T-cell (primary cell): Measurements from ENCODE around the gene HOXD4. TPM values are rescaled to one million over a fixed set of nuclear protein-coding genes. Genes with fewer than 3 reads are reported as not detected.

Experiments used
- ATAC-seq, 4 experiments: fragments of 200-7000 bp in 3 of 4; fragments of 150-1000 bp in 1 of 4; cut with Tn5 transposase; replicated peaks in 1 of 4; 1 replicate in 3 of 4; 2 replicates in 1 of 4; pipeline ENCODE4 v1.10.0; 2021; ENCODE audit warnings: moderate library complexity in 3 of 4, mild to moderate bottlenecking in 2 of 4, moderate number of reproducible peaks in 1 of 4
- CTCF ChIA-PET, 2 donors: fragments of 300-600 bp; sonication (Branson Sonifier 250); formaldehyde crosslinking; loops; one replicate each; lab custom pipeline; 2022; ENCODE audit warnings: antibody characterized with exemption in 2 of 2; lab: Charles Lee
- POLR2A ChIA-PET, 2 donors: fragments of 300-600 bp; sonication (Branson Sonifier 250); formaldehyde crosslinking; loops; one replicate each; lab custom pipeline; 2022; ENCODE audit warnings: antibody characterized with exemption in 2 of 2; lab: Charles Lee
- DNase-seq, 35 experiments: peaks; one replicate each; pipeline versions ENCODE4 v3.0.0 to v3.0.0-alpha.2; 2013 to 2023
- H3K27ac ChIP-seq: one replicate; pipeline ENCODE4 v1.5.1; 2013; ENCODE audit warnings: low read length
- H3K27me3 ChIP-seq, 2 experiments: replicated peaks in 1 of 2; 1 replicate in 1 of 2; 2 replicates in 1 of 2; pipeline versions ENCODE4 v1.6.1 to v1.7.0; 2013; ENCODE audit warnings: low read length in 1 of 2, mixed read lengths in 1 of 2; ENCODE audit not compliant: control insufficient read depth in 2 of 2, insufficient read depth in 2 of 2; ENCODE audit errors: extremely low read depth in 1 of 2
- H3K36me3 ChIP-seq, 2 donors: 1 replicate in 1 of 2; 2 replicates in 1 of 2; pipeline versions ENCODE4 v1.6.1 to v1.7.0; 2013; ENCODE audit warnings: low read length in 1 of 2; ENCODE audit not compliant: control insufficient read depth in 2 of 2, insufficient read depth in 1 of 2; ENCODE audit errors: extremely low read depth in 1 of 2
- H3K4me1 ChIP-seq, 2 experiments: 1 replicate in 1 of 2; 2 replicates in 1 of 2; pipeline versions ENCODE4 v1.6.1 to v1.7.0; 2013; ENCODE audit warnings: low read length in 2 of 2, mixed read lengths in 1 of 2; ENCODE audit not compliant: insufficient read depth in 2 of 2, control insufficient read depth in 1 of 2; ENCODE audit errors: extremely low read depth in 1 of 2
- H3K4me3 ChIP-seq, 2 donors: 1 replicate in 1 of 2; 2 replicates in 1 of 2; pipeline versions ENCODE4 v1.5.1 to v1.7.0; 2013; ENCODE audit warnings: mild to moderate bottlenecking in 2 of 2, low read length in 1 of 2, moderate library complexity in 1 of 2; ENCODE audit not compliant: control insufficient read depth in 1 of 2; ENCODE audit errors: extremely low read depth in 1 of 2
- H3K9me3 ChIP-seq: 2 replicates; pipeline ENCODE4 v1.7.0; 2013
- H3K27ac Mint-ChIP-seq, 2 donors: one replicate each; pipeline ENCODE4 v1.8.0; 2020 to 2021; ENCODE audit warnings: mild to moderate bottlenecking in 2 of 2, mixed read lengths in 2 of 2
- H3K27me3 Mint-ChIP-seq, 2 donors: one replicate each; pipeline ENCODE4 v1.8.0; 2021 to 2022; ENCODE audit warnings: mixed read lengths in 2 of 2
- H3K36me3 Mint-ChIP-seq: one replicate; pipeline ENCODE4 v1.8.0; 2021; ENCODE audit warnings: mixed read lengths
- H3K4me1 Mint-ChIP-seq, 3 donors: one replicate each; pipeline ENCODE4 v1.8.0; 2020 to 2022; ENCODE audit warnings: mixed read lengths in 3 of 3, mild to moderate bottlenecking in 1 of 3
- H3K4me3 Mint-ChIP-seq, 3 donors: one replicate each; pipeline ENCODE4 v1.8.0; 2020 to 2022; ENCODE audit warnings: mild to moderate bottlenecking in 3 of 3, mixed read lengths in 3 of 3, moderate library complexity in 3 of 3
- H3K9me3 Mint-ChIP-seq, 3 donors: one replicate each; pipeline ENCODE4 v1.8.0; 2020 to 2022; ENCODE audit warnings: mixed read lengths in 3 of 3
- WGBS: methylation state at CpG from one replicate; pipeline ENCODE4 v1.1.5; 2013; ENCODE audit warnings: missing lambda C conversion rate; ENCODE audit not compliant: insufficient coverage; 5-methylcytosine and 5-hydroxymethylcytosine counted together
- total RNA-seq, 35 experiments: library from RNA in 6 of 35; stranded (reverse) in 6 of 35; fragments of 120-200 nt in 1 of 35; gene quantifications; one replicate each; pipeline versions ENCODE4 v1.2.1 to v1.2.4 and lab custom pipeline; 2013 to 2026

HOXD4 gene
- total RNA-seq, 5 donors from 2014 or later (not counting 1 experiment from before 2014, with no cell fraction given), result not detected

DNA sequence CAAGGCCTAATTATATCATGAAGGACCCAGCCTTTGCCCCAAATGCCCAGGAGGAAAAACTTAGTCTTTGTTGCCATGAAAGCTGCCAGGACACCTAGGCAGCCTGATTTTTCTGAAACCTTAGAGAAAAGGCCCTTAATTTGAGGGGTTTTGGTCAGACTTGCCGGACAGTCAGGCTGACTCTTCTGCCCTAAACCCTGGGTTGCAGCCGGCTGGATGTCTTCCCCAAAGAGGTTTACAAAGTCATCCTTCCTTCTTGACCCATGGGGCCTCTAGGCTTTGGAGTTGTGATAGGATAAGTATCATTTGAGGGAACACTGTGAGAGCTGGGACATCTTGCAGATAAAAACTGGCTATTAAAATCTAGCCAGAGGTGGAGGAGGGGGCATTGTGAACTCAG is 34.7 kb downstream of the HOXD4 start:
- DNase-seq, result no peak
- Mint-ChIP-seq H3K9me3 (no peaks in the 10 kb centered on the region), H3K4me3 (no peak overlapping the region), H3K36me3 (no peaks in the 10 kb centered on the region), H3K27ac (no peak overlapping the region), H3K4me1 (peaks cover 20 to 24% (median 23%) of the 10 kb centered on the region in 3 donors), H3K27me3 (peaks cover 64 to 74% of the 10 kb centered on the region in 2 donors)
- CTCF ChIA-PET, result no interaction called here
- no peak overlapping the region for H3K4me3 ChIP-seq
- H3K27me3 ChIP-seq, result peaks cover 26 to 57% of the 10 kb centered on the region in 2 experiments
- no peak overlapping the region for H3K27ac ChIP-seq
- ATAC-seq, result no peak
- H3K36me3 ChIP-seq, result no peaks in the 10 kb centered on the region
- WGBS, result no CpG with 5 or more reads among the region's 2 CpGs
- no peaks in the 10 kb centered on the region for H3K9me3 ChIP-seq
- peaks cover 19 to 23% of the 10 kb centered on the region in 2 experiments for H3K4me1 ChIP-seq
- POLR2A ChIA-PET, result interaction anchor here in 1 of 2 donors (0.6 kb wide), 1 partner anchor 185 kb away, joined by 5 read pairs; no protein-coding TSS in a partner anchor

DNA sequence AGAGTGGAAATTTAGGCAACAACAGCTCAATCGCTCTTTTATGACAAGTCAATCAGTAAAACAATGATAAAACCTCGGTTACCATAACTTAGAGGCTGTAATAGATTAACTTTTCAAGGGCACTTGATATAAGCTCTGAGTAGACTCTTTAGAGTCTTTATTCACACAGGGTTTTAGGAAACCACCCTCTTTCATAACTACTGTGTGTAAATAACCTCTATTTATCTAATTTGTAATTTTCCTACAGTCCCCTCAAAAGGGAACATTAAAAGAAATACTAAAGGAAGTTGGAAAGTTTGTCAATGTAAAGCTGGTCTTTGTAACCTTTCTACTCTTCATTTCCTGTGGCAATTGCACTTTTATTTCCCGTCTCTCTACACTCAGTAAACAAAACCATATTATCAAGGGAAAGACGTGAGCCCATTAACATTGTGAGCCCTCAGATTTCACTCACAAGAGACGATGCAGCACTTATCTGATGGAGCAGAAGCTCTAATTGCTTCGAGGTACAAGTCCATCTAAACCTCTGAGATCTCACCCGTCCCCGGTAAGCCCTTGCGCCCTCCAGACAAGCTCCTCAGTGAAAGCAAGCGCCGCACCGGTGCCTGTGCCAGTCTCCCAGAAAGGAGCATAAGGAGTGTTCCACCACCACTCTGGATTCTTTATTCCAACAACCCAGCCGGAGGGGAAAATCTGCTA is 36.0 kb downstream of the HOXD4 start:
- H3K4me3 ChIP-seq, result peak overlapping the region; percentile 41 to 90
- H3K36me3 ChIP-seq, result no peaks in the 10 kb centered on the region
- 6% methylated on average over 11 of the region's 13 CpGs for WGBS
- H3K27me3 ChIP-seq, result peaks cover 33 to 51% of the 10 kb centered on the region in 2 experiments
- DNase-seq (no peak), ATAC-seq (peak in 3 of 4 experiments; percentile 16 to 34 (median 26))
- Mint-ChIP-seq H3K27me3 (peaks cover 74 to 78% of the 10 kb centered on the region in 2 donors), H3K9me3 (no peaks in the 10 kb centered on the region), H3K4me3 (peak overlapping the region; percentile 84 to 88 (median 86)), H3K27ac (no peak overlapping the region), H3K4me1 (peaks cover 20 to 24% (median 23%) of the 10 kb centered on the region in 3 donors), H3K36me3 (no peaks in the 10 kb centered on the region)
- ChIA-PET CTCF (interaction anchor here in 1 of 2 donors (0.5 to 0.8 kb wide), 2 partner anchors 63 to 465 kb away, joined by 3 to 5 read pairs; no protein-coding TSS in a partner anchor), POLR2A (no interaction called here)
- no peaks in the 10 kb centered on the region for H3K9me3 ChIP-seq
- H3K27ac ChIP-seq, result no peak overlapping the region
- peaks cover 19 to 23% of the 10 kb centered on the region in 2 experiments for H3K4me1 ChIP-seq

DNA sequence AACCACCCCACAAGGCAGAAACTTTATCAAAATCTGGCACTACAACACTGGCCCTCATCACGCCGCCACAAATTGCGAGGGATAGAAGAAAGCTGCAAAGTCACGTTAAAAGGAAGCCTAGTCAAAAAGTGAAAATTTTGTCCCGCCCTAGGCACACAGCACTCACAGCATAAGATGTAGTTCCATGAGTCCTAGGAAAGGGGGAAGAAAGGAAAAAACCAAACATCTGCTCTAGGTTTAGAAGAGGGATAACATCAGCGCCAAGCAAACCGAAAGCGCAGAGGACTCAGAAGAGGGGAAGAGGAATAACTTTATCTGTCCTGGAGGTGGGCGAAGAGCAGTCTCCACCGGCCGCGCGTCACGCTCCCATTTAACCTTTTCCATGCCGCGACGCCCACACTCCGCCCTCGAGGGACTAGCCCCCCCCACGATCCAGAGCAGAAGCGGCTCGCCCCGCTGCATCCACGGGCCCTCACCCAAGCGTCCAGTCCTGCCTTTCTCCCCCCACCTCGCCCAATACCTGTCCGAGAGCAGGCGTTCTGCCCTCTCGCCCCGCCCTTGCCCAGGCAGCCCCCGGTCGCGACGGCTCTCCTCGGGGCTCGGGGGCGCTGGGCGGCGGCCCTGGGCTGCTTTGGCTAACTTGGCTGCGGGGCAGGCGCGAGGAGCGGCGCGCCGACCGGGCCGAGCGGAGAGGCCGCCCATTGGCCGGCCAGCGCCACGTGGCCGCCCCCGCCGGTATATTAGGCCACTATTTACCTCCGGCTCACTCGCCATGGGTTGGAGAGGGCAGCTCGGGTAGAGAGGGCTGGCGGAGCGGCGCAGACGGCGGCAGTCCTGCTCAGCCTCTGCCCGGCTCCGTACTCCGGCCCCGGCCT is 36.8 kb downstream of the HOXD4 start, which contains the start of gene HOXD1:
Gene HOXD1, plus strand, starts transcription at position 770 of the 875 bp plus-strand sequence. CDS start 134 bp downstream, outside the sequence.
- Mint-ChIP-seq H3K4me1 (peaks cover 20 to 24% (median 23%) of the 10 kb centered on the region in 3 donors), H3K27me3 (peaks cover 74 to 78% of the 10 kb centered on the region in 2 donors), H3K36me3 (no peaks in the 10 kb centered on the region), H3K9me3 (no peaks in the 10 kb centered on the region), H3K27ac (no peak within 1 kb of the TSS), H3K4me3 (peak within 1 kb of the TSS; percentile 84 to 88 (median 86))
- H3K27me3 ChIP-seq, result peaks cover 36 to 51% of the 10 kb centered on the region in 2 experiments
- 6% methylated on average over 60 of the region's 68 CpGs for WGBS
- ATAC-seq (peak in 3 of 4 experiments; percentile 29 to 40 (median 31)), DNase-seq (no peak)
- H3K9me3 ChIP-seq, result no peaks in the 10 kb centered on the region
- no peaks in the 10 kb centered on the region for H3K36me3 ChIP-seq
- POLR2A ChIA-PET, result no interaction called here
- CTCF ChIA-PET, result no interaction called here
- peaks cover 19 to 23% of the 10 kb centered on the region in 2 experiments for H3K4me1 ChIP-seq
- H3K27ac ChIP-seq, result no peak within 1 kb of the TSS
- peak within 1 kb of the TSS; percentile 41 to 90 for H3K4me3 ChIP-seq

DNA sequence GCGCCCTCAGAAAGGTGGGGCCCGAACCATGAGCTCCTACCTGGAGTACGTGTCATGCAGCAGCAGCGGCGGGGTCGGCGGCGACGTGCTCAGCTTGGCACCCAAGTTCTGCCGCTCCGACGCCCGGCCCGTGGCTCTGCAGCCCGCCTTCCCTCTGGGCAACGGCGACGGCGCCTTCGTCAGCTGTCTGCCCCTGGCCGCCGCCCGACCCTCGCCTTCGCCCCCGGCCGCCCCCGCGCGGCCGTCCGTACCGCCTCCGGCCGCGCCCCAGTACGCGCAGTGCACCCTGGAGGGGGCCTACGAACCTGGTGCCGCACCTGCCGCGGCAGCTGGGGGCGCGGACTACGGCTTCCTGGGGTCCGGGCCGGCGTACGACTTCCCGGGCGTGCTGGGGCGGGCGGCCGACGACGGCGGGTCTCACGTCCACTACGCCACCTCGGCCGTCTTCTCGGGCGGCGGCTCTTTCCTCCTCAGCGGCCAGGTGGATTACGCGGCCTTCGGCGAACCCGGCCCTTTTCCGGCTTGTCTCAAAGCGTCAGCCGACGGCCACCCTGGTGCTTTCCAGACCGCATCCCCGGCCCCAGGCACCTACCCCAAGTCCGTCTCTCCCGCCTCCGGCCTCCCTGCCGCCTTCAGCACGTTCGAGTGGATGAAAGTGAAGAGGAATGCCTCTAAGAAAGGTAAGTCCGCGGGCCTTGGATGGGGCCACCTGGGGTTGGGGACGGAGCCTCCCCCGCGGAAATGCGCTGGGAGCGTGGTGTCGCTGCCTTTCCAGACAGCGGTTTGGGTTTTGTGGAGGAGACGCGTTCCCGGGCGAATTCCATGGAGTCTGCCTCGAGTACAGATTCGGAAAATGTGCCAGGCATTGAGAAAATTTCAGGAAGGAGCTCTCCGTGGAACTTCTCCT is 37.7 kb downstream of the HOXD4 start:
- POLR2A ChIA-PET, result no interaction called here

DNA sequence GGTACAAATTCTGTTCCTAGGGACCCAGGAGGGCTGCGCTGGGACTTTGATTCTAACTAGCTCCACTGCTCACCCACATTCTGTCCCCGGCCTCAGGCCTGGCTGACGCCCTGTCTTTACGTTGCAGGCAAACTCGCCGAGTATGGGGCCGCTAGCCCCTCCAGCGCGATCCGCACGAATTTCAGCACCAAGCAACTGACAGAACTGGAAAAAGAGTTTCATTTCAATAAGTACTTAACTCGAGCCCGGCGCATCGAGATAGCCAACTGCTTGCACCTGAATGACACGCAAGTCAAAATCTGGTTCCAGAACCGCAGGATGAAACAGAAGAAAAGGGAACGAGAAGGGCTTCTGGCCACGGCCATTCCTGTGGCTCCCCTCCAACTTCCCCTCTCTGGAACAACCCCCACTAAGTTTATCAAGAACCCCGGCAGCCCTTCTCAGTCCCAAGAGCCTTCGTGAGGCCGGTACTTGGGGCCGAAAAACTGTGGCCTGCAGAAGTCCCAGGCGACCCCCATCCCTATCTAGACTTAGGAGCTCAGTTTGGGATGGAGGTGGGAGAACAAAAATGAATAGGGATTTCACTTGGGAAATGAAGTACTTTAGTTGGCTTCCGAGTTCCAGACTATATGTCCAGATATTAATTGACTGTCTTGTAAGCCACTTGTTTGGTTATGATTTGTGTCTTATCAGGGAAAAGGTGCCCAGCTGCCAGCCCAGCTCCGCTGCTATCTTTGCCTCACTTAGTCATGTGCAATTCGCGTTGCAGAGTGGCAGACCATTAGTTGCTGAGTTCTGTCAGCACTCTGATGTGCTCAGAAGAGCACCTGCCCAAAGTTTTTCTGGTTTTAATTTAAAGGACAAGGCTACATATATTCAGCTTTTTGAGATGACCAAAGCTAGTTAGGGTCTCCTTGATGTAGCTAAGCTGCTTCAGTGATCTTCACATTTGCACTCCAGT is 38.6 kb downstream of the HOXD4 start:
- H3K4me3 Mint-ChIP-seq, result peak overlapping the region; percentile 51 to 88 (median 65)
- no peaks in the 10 kb centered on the region for H3K36me3 Mint-ChIP-seq
- H3K27ac Mint-ChIP-seq, result peak overlapping the region in 1 of 2 donors; percentile 27
- WGBS, result 14% methylated on average over 19 of the region's 28 CpGs
- ChIA-PET POLR2A (no interaction called here), CTCF (interaction anchor here in 1 of 2 donors (0.5 kb wide), 1 partner anchor 860 kb away, joined by 4 read pairs; no protein-coding TSS in a partner anchor)
- Histone ChIP-seq H3K27me3 (peaks cover 42 to 48% of the 10 kb centered on the region in 2 experiments), H3K4me3 (peak overlapping the region in 1 of 2 donors; percentile 90), H3K36me3 (no peaks in the 10 kb centered on the region), H3K9me3 (no peaks in the 10 kb centered on the region), H3K4me1 (peaks cover 19 to 23% of the 10 kb centered on the region in 2 experiments), H3K27ac (no peak overlapping the region)
- peaks cover 20 to 24% (median 23%) of the 10 kb centered on the region in 3 donors for H3K4me1 Mint-ChIP-seq
- peaks cover 73 to 75% of the 10 kb centered on the region in 2 donors for H3K27me3 Mint-ChIP-seq
- ATAC-seq (no peak), DNase-seq (no peak)
- no peaks in the 10 kb centered on the region for H3K9me3 Mint-ChIP-seq

More for the DNA sequence above, 37.7 kb downstream of the HOXD4 start:
- DNase-seq (no peak), ATAC-seq (peak in 3 of 4 experiments; percentile 16 to 48 (median 44))
- no peak overlapping the region for H3K27ac ChIP-seq
- H3K4me3 Mint-ChIP-seq, result peak overlapping the region; percentile 51 to 88 (median 65)
- H3K4me1 Mint-ChIP-seq, result peaks cover 20 to 24% (median 23%) of the 10 kb centered on the region in 3 donors
- H3K9me3 Mint-ChIP-seq, result no peaks in the 10 kb centered on the region
- peaks cover 19 to 23% of the 10 kb centered on the region in 2 experiments for H3K4me1 ChIP-seq
- peak overlapping the region; percentile 34 to 90 for H3K4me3 ChIP-seq
- CTCF ChIA-PET, result no interaction called here
- H3K36me3 ChIP-seq, result no peaks in the 10 kb centered on the region
- 4% methylated on average over 85 of the region's 98 CpGs for WGBS
- no peak overlapping the region for H3K27ac Mint-ChIP-seq
- H3K27me3 Mint-ChIP-seq, result peaks cover 72 to 75% of the 10 kb centered on the region in 2 donors
- H3K9me3 ChIP-seq, result no peaks in the 10 kb centered on the region
- H3K36me3 Mint-ChIP-seq, result no peaks in the 10 kb centered on the region
- H3K27me3 ChIP-seq, result peaks cover 35 to 51% of the 10 kb centered on the region in 2 experiments
